T-helper 17 cell (primary cell): ENCODE results near the gene ZNF616. TPM values are rescaled to one million over a fixed set of nuclear protein-coding genes. Genes with fewer than 3 reads are reported as not detected.
"Not testable (repeated sequence)": the region's sequence is repeated elsewhere in the genome, so short reads cannot be mapped to it uniquely, and the experiment has no call there.

Source experiments
- ATAC-seq: fragments of 150-1000 bp; cut with Tn5 transposase; 2 replicates; pipeline ENCODE4 v1.10.0; 2021; ENCODE audit warnings: mild to moderate bottlenecking, moderate library complexity
- DNase-seq, 3 donors: peaks; one replicate each; pipeline versions ENCODE4 v3.0.0 to v3.0.0-alpha.2; 2020 to 2021
- H3K9me3 ChIP-seq: one replicate; pipeline ENCODE4 v1.7.0; 2013; ENCODE audit warnings: low read length, mild to moderate bottlenecking; ENCODE audit not compliant: control insufficient read depth, poor library complexity, severe bottlenecking
- H3K27ac Mint-ChIP-seq: one replicate; pipeline ENCODE4 v1.8.0; 2022; ENCODE audit warnings: mild to moderate bottlenecking, moderate library complexity, mixed read lengths
- H3K27me3 Mint-ChIP-seq: one replicate; pipeline ENCODE4 v1.8.0; 2022; ENCODE audit warnings: mixed read lengths
- H3K36me3 Mint-ChIP-seq: one replicate; pipeline ENCODE4 v1.8.0; 2022; ENCODE audit warnings: low read depth, mixed read lengths
- H3K4me1 Mint-ChIP-seq: one replicate; pipeline ENCODE4 v1.8.0; 2022; ENCODE audit warnings: mild to moderate bottlenecking, mixed read lengths
- H3K4me3 Mint-ChIP-seq: one replicate; pipeline ENCODE4 v1.8.0; 2022; ENCODE audit warnings: mild to moderate bottlenecking, moderate library complexity, mixed read lengths
- total RNA-seq, 4 donors: library from RNA in 2 of 4; stranded (reverse) in 2 of 4; gene quantifications; one replicate each; pipeline ENCODE4 v1.2.3 and lab custom pipeline; 2022 to 2026

ZNF616 gene
- total RNA-seq, 2 donors from 2014 or later = 2.0 to 3.9 TPM

DNA sequence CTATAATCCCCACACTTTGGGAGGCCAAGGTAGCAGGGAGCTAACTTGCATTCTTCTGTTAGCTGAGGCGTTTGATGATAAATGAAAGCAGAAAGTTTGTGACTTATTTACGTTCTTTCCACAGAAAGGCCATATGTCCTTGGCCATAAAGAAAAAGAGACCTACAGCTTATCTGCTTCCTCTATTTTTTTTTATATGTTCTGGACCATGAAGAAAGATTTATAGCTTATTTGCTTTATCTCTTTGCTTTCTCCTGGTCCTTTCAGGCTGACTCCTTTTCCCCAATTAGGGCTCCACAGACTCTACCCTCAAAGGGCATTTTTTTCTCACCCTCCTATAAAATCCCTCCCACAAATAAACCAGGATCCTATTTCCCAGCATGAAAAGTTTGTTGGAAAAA, 1.5 kb upstream of the ZNF616 start:
- Mint-ChIP-seq H3K4me1 (peaks cover 26% of the 10 kb centered on the region), H3K27ac (peak overlapping the region; percentile 53), H3K36me3 (peaks cover 2% of the 10 kb centered on the region), H3K27me3 (no peaks in the 10 kb centered on the region), H3K4me3 (no peak overlapping the region)
- no peak for DNase-seq
- ATAC-seq = no peak
- H3K9me3 ChIP-seq = peaks cover 3% of the 10 kb centered on the region

- ATAC-seq (peak; percentile 99), DNase-seq (peak; percentile 97 to 98 (median 97))
- H3K9me3 ChIP-seq = peaks cover 3% of the 10 kb centered on the region
- H3K4me1 Mint-ChIP-seq = peaks cover 26% of the 10 kb centered on the region
- peak overlapping the region; percentile 98 for H3K27ac Mint-ChIP-seq
- H3K36me3 Mint-ChIP-seq = peaks cover 2% of the 10 kb centered on the region
- no peaks in the 10 kb centered on the region for H3K27me3 Mint-ChIP-seq
- peak overlapping the region; percentile 98 for H3K4me3 Mint-ChIP-seq
These were observed 433 bp upstream of the ZNF616 start for GRCh38 chr19:52140032-52140710.

GRCh38 chr19:52138983-52139251, 821 bp downstream of the ZNF616 start:
- peak overlapping the region; percentile 98 for H3K4me3 Mint-ChIP-seq
- H3K27me3 Mint-ChIP-seq = no peaks in the 10 kb centered on the region
- ATAC-seq (no peak), DNase-seq (no peak)
- peak overlapping the region; percentile 98 for H3K27ac Mint-ChIP-seq
- H3K4me1 Mint-ChIP-seq = peaks cover 26% of the 10 kb centered on the region
- peaks cover 3% of the 10 kb centered on the region for H3K9me3 ChIP-seq
- H3K36me3 Mint-ChIP-seq = peaks cover 2% of the 10 kb centered on the region

DNA sequence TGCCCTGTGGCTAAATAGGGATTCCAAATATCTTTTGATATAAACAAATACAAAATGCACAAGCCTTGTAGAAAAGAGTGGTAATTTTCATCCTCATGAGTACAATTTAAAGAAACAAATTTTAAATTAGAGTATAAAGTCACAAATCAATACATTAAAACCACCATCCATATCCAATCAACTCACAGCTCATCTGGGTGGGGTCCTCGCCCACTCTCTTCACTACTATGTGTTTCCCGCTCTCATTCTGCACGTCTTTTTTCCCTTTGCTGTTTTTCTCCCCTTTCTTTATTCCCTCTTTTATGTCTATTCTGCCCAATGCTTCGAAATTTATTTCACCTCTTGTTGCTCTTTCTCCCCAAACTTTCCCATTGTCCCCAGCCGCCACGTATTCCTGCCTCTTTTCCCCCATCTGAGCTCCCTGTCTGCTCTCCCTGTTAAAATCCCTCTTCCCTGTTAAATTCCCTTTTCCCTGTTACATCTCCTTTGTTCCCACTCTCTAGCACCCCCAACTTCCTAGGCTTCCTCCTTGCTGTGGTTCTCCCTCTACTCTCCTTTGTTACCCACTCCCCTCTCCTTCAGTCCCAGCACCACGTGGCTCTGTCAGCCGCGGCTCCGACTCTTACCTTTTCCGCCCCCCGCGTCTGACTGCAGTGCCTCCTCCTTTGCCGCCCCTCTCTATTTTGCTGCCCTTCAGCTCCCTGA, 1.3 kb downstream of the ZNF616 start:
- peaks cover 26% of the 10 kb centered on the region for H3K4me1 Mint-ChIP-seq
- peaks cover 2% of the 10 kb centered on the region for H3K36me3 Mint-ChIP-seq
- no peak for ATAC-seq
- DNase-seq = no peak
- peak overlapping the region; percentile 98 for H3K27ac Mint-ChIP-seq
- peaks cover 3% of the 10 kb centered on the region for H3K9me3 ChIP-seq
- peak overlapping the region; percentile 98 for H3K4me3 Mint-ChIP-seq
- no peaks in the 10 kb centered on the region for H3K27me3 Mint-ChIP-seq

DNA sequence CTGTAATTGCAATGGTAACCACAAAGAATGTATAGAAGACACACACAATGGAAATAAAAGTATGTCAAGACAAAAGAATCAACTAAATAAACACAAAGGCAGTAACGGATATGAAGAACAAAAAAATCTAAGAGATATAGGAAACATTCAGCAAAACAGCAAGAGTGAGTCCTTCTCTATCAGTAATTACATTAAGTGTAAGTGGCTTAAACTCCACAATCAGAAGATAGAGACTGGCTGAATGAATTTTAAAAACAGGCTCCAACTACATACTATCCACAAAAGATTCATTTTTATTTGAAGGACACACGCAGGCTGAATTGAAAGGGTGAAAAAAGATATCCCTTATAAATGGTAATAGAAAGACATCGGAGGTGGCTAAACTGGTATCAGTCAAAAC, 19.5 kb downstream of the ZNF616 start:
- Mint-ChIP-seq H3K36me3 (peaks cover 23% of the 10 kb centered on the region), H3K4me1 (no peaks in the 10 kb centered on the region)

DNA sequence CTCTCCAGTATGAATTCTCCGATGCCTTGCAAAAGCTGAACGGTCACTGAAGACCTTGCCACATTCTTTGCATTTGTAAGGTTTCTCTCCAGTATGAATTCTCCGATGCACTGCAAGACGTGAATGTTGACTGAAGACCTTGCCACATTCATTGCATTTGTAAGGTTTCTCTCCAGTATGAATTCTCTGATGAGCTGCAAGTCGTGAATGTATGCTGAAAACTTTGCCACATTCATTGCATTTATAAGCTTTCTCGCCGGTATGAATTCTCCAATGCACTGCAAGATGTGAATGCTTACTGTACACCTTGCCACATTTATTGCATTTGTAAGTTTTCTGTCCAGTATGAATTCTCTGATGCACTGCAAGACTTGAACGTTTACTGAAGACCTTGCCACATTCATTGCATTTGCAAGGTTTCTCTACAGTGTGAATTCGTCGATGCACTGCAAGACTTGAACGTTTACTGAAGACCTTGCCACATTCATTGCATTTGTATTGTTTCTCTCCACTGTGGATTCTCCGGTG, 24.1 kb downstream of the ZNF616 start:
- H3K9me3 ChIP-seq = peaks cover 63% of the 10 kb centered on the region
- no peak for ATAC-seq
- no peak for DNase-seq
- Mint-ChIP-seq H3K27ac (no peak overlapping the region), H3K27me3 (no peaks in the 10 kb centered on the region), H3K4me1 (no peaks in the 10 kb centered on the region), H3K36me3 (peaks cover 12% of the 10 kb centered on the region), H3K4me3 (no peak overlapping the region)

More for the DNA sequence above, 19.5 kb downstream of the ZNF616 start:
- Mint-ChIP-seq H3K4me3 (no peak overlapping the region), H3K27me3 (no peaks in the 10 kb centered on the region), H3K27ac (no peak overlapping the region)
- DNase-seq (no peak), ATAC-seq (no peak)
- H3K9me3 ChIP-seq = peaks cover 56% of the 10 kb centered on the region

DNA sequence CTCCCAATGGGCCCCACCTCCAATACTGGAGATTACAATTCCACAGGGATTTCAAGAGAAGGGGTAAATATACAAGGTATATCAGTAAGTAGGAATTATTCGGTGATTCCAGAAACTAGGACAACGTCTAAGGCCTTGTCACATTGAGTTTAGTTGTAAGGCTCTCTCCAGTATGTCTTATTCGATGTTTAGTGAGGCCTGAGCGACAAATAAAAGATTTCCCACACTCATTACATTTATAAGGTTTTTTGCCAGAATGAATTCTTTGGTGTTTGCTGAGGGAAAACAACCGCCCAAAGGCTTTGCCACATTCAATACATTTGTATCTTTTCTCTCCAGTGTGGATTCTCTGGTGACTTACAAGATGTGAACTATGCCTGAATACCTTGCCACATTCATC, 25.0 kb downstream of the ZNF616 start:
- peaks cover 4% of the 10 kb centered on the region for H3K36me3 Mint-ChIP-seq

DNA sequence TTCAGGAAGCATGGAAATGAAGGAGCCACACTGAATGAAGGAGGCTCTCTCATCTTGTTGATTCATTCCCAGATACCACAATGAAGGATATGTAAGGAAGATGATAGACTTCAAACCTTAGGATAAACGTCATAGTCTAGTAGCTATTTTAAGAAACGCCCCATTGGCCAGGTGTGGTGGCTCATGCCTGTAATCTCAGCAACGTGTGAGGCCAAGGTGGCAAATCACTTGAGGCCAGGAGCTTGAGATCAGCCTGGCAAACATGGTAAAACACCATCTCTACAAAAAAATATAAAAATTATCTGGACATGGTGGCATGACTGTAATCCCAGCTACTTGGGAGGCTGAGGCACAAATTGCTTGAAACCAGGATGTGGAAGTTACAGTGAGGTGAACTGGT, 27.1 kb downstream of the ZNF616 start:
- Mint-ChIP-seq H3K4me3 (no peak overlapping the region), H3K4me1 (no peaks in the 10 kb centered on the region), H3K36me3 (no peaks in the 10 kb centered on the region), H3K27ac (no peak overlapping the region), H3K27me3 (no peaks in the 10 kb centered on the region)
- H3K9me3 ChIP-seq = peaks cover 51% of the 10 kb centered on the region
- no peak for ATAC-seq
- DNase-seq = no peak

More for the DNA sequence above, 25.0 kb downstream of the ZNF616 start:
- DNase-seq = no peak
- H3K27ac Mint-ChIP-seq = no peak overlapping the region
- H3K9me3 ChIP-seq = peaks cover 61% of the 10 kb centered on the region
- H3K27me3 Mint-ChIP-seq = no peaks in the 10 kb centered on the region
- no peaks in the 10 kb centered on the region for H3K4me1 Mint-ChIP-seq
- no peak for ATAC-seq
- no peak overlapping the region for H3K4me3 Mint-ChIP-seq

DNA sequence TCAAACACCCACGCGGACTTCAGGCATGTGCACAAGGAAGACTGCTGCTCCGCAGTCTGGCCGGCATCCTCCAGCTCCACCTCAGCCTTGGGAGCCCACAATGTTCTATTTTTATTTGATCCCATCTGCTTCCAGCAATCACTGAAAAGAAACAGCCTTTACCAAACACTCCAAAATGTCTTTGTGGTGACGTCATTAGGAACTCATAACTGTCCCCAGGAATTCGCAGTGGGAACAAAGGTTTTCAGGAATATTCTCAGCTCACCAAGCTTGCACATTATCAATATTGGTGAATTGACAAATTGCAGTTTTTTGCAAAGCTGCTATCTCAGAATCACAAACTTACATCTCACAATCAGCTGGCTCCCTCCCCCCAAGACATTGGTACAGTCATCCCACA, 29.0 kb downstream of the ZNF616 start:
- no peak for ATAC-seq
- Mint-ChIP-seq H3K27me3 (no peaks in the 10 kb centered on the region), H3K36me3 (no peaks in the 10 kb centered on the region), H3K27ac (no peak overlapping the region), H3K4me1 (no peaks in the 10 kb centered on the region), H3K4me3 (no peak overlapping the region)
- DNase-seq = no peak
- peaks cover 44% of the 10 kb centered on the region for H3K9me3 ChIP-seq

GRCh38 chr19:52102782-52103181, 37.0 kb downstream of the ZNF616 start:
- H3K27ac Mint-ChIP-seq = no peak overlapping the region
- no peaks in the 10 kb centered on the region for H3K27me3 Mint-ChIP-seq

GRCh38 chr19:52101866-52102562, 37.7 kb downstream of the ZNF616 start:
- DNase-seq (no peak), ATAC-seq (no peak)
- no peaks in the 10 kb centered on the region for H3K36me3 Mint-ChIP-seq
- H3K9me3 ChIP-seq = peaks cover 19% of the 10 kb centered on the region
- H3K4me1 Mint-ChIP-seq = no peaks in the 10 kb centered on the region
- H3K4me3 Mint-ChIP-seq = no peak overlapping the region
- H3K27me3 Mint-ChIP-seq = no peaks in the 10 kb centered on the region
- no peak overlapping the region for H3K27ac Mint-ChIP-seq

More at GRCh38 chr19:52102782-52103181, 37.0 kb downstream of the ZNF616 start:
- Mint-ChIP-seq H3K36me3 (no peaks in the 10 kb centered on the region), H3K4me1 (no peaks in the 10 kb centered on the region), H3K4me3 (no peak overlapping the region)
- ATAC-seq (no peak), DNase-seq (no peak)
- H3K9me3 ChIP-seq = peaks cover 22% of the 10 kb centered on the region

DNA sequence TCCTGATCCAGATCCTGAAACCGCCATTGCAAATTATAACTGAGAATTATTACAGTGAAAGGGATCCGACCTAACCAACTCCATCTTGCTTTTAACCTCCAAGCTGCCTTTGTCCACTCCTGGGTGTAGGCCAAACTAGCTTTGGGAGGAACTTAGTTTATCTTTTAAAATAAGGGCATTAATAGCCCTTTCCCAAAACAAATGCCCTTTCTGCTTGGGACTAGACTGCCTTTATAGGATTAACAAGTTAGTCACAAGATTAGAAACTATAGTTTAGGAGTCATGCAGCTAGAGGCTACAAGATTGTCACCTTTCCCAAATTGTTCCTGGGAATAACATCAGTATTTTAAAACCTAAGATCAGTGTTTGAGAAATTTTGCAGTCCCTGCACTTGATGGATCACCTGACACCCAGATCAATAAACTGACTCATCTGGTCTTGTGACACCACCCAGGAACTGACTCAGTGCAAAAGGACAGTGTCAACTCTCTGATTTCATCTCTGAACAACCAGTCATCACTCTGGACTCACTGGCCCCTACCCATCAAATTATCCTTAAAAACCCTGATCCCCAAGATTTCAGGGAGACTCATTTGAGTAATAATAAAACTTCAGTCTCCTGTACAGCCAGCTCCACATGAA, 40.1 kb downstream of the ZNF616 start:
- Mint-ChIP-seq H3K4me3 (no peak overlapping the region), H3K27me3 (no peaks in the 10 kb centered on the region), H3K36me3 (peaks cover under 1% of the 10 kb centered on the region), H3K27ac (no peak overlapping the region), H3K4me1 (peaks cover 4% of the 10 kb centered on the region)
- no peak for ATAC-seq
- H3K9me3 ChIP-seq = peaks cover 16% of the 10 kb centered on the region
- DNase-seq = no peak

DNA sequence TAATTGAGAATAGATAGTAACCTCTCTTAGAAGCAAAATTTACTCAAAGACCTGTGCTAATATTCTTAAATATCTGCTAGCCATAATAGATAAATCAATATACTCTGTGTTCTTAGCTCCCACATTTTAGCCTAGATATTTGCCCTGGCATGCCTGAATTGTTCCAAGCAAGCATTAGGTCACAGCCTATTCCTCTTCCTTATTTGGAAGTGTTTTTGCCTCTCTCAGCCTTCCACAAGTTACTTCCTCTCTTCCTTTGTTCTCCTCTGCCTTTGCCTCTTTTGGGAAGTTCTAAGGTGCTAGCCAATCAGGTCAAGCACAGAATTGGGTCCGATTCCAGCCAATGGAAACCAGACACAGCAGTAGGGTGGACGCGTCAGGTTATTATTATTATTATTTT, 43.3 kb downstream of the ZNF616 start:
- not testable (repeated sequence) for ATAC-seq, H3K27me3 Mint-ChIP-seq, H3K36me3 Mint-ChIP-seq, H3K27ac Mint-ChIP-seq, DNase-seq
- H3K4me3 Mint-ChIP-seq = peak overlapping the region; percentile 92
- H3K4me1 Mint-ChIP-seq = peaks cover 11% of the 10 kb centered on the region
- H3K9me3 ChIP-seq = peaks cover 10% of the 10 kb centered on the region
